CD14-positive monocyte (primary cell): ENCODE results near the gene ST8SIA1. TPM values are rescaled to one million over a fixed set of nuclear protein-coding genes. Genes with fewer than 3 reads are reported as not detected.
A peak's percentile ranks its signal among the peaks of the same experiment; 100 is the strongest.

ENCODE experiments used
- DNase-seq, 3 donors: peaks; one replicate each; pipeline ENCODE4 v3.0.0-alpha.2; 2011 to 2022
- H2AFZ ChIP-seq: 2 replicates; pipeline ENCODE4 v1.6.0; 2012; ENCODE audit warnings: mild to moderate bottlenecking, low read depth, low read length, inconsistent platforms; ENCODE audit not compliant: insufficient read depth, poor library complexity, severe bottlenecking
- H3K27ac ChIP-seq, 2 donors: 1 replicate in 1 of 2; 2 replicates in 1 of 2; pipeline ENCODE4 v1.5.1; 2012 to 2013; ENCODE audit warnings: low read length in 2 of 2, control low read depth in 1 of 2, inconsistent platforms in 1 of 2, low read depth in 1 of 2, mild to moderate bottlenecking in 1 of 2
- H3K27me3 ChIP-seq, 2 donors: one replicate each; pipeline versions ENCODE4 v1.6.0 to v1.6.1; 2011 to 2013; ENCODE audit warnings: low read length in 2 of 2; ENCODE audit not compliant: control insufficient read depth in 2 of 2, insufficient read depth in 2 of 2
- H3K36me3 ChIP-seq, 2 donors: replicated peaks in 1 of 2; 1 replicate in 1 of 2; 2 replicates in 1 of 2; pipeline versions ENCODE4 v1.5.1 to v1.6.1; 2012 to 2013; ENCODE audit warnings: low read length in 2 of 2, control low read depth in 1 of 2, inconsistent platforms in 1 of 2, mild to moderate bottlenecking in 1 of 2; ENCODE audit not compliant: insufficient read depth in 2 of 2, control insufficient read depth in 1 of 2
- H3K4me1 ChIP-seq, 2 donors: 1 replicate in 1 of 2; 2 replicates in 1 of 2; pipeline versions ENCODE4 v1.5.1 to v1.6.1; 2012 to 2013; ENCODE audit warnings: low read length in 2 of 2, control low read depth in 1 of 2, inconsistent platforms in 1 of 2, mild to moderate bottlenecking in 1 of 2, moderate library complexity in 1 of 2; ENCODE audit not compliant: insufficient read depth in 2 of 2, control insufficient read depth in 1 of 2
- H3K4me2 ChIP-seq: replicated peaks from 2 replicates; pipeline ENCODE3; 2012; ENCODE audit warnings: low read length, moderate library complexity, mild to moderate bottlenecking; ENCODE audit not compliant: poor library complexity, severe bottlenecking; ENCODE audit errors: extremely low read depth
- H3K4me3 ChIP-seq, 3 experiments: fragments of 200-600 bp in 1 of 3; sonication (generic) in 1 of 3; replicated peaks in 1 of 3; 1 replicate in 2 of 3; 2 replicates in 1 of 3; pipeline ENCODE4 v1.5.1; 2011 to 2013; ENCODE audit warnings: low read length in 3 of 3, mild to moderate bottlenecking in 3 of 3, control low read depth in 2 of 3, low read depth in 2 of 3, inconsistent platforms in 1 of 3, moderate library complexity in 1 of 3
- H3K79me2 ChIP-seq: 2 replicates; pipeline ENCODE4 v1.6.0; 2012; ENCODE audit warnings: mild to moderate bottlenecking, control low read depth, inconsistent platforms, low read length, moderate library complexity; ENCODE audit not compliant: insufficient read depth
- H3K9ac ChIP-seq: 2 replicates; pipeline ENCODE4 v1.6.0; 2017; ENCODE audit warnings: low read length, mild to moderate bottlenecking; ENCODE audit not compliant: insufficient read depth, poor library complexity, severe bottlenecking
- H3K9me3 ChIP-seq, 2 donors: replicated peaks in 1 of 2; 1 replicate in 1 of 2; 2 replicates in 1 of 2; pipeline versions ENCODE4 v1.5.1 to v1.6.1; 2012 to 2013; ENCODE audit warnings: low read length in 2 of 2, control low read depth in 1 of 2; ENCODE audit not compliant: control insufficient read depth in 1 of 2, insufficient read depth in 1 of 2
- H4K20me1 ChIP-seq: 2 replicates; pipeline ENCODE4 v1.6.0; 2012; ENCODE audit warnings: mild to moderate bottlenecking, low read length, control low read depth, moderate library complexity; ENCODE audit not compliant: insufficient read depth
- H3K27ac Mint-ChIP-seq, 7 donors: one replicate each; pipeline ENCODE4 v1.8.0; 2020; ENCODE audit warnings: mild to moderate bottlenecking in 7 of 7, mixed read lengths in 7 of 7, moderate library complexity in 6 of 7, inconsistent platforms in 2 of 7
- H3K27me3 Mint-ChIP-seq, 3 donors: one replicate each; pipeline ENCODE4 v1.8.0; 2021 to 2022; ENCODE audit warnings: low read depth in 3 of 3, mild to moderate bottlenecking in 3 of 3, mixed read lengths in 3 of 3, moderate library complexity in 3 of 3, inconsistent platforms in 1 of 3
- H3K36me3 Mint-ChIP-seq, 2 donors: one replicate each; pipeline ENCODE4 v1.8.0; 2020; ENCODE audit warnings: mixed read lengths in 2 of 2, inconsistent platforms in 1 of 2, mild to moderate bottlenecking in 1 of 2
- H3K4me1 Mint-ChIP-seq: one replicate; pipeline ENCODE4 v1.8.0; 2020; ENCODE audit warnings: mild to moderate bottlenecking, mixed read lengths
- H3K4me3 Mint-ChIP-seq, 2 donors: one replicate each; pipeline ENCODE4 v1.8.0; 2020; ENCODE audit warnings: mild to moderate bottlenecking in 2 of 2, mixed read lengths in 2 of 2, moderate library complexity in 1 of 2
- H3K9me3 Mint-ChIP-seq, 7 donors: one replicate each; pipeline ENCODE4 v1.8.0; 2020 to 2022; ENCODE audit warnings: mixed read lengths in 7 of 7, mild to moderate bottlenecking in 6 of 7, moderate library complexity in 6 of 7, inconsistent platforms in 2 of 7
- CTCF ChIP-seq: fragments of 200-600 bp; IDR thresholded peaks from one replicate; pipeline ENCODE4 v1.8.0; 2022; ENCODE audit warnings: antibody characterized with exemption, mild to moderate bottlenecking
- WGBS: methylation state at CpG from one replicate; pipeline ENCODE4 v1.1.5; 2013; ENCODE audit warnings: missing lambda C conversion rate; ENCODE audit not compliant: insufficient coverage; 5-methylcytosine and 5-hydroxymethylcytosine counted together
- intact Hi-C, 2 donors: fragments of 100-400 bp; cut with micrococcal nuclease; formaldehyde crosslinking; loops; one replicate each; pipeline versions ENCODE4 v1.15.0 to v1.15.1; 2023
- polyA plus RNA-seq, 3 donors: library from polyadenylated mRNA; depleted of rRNA in 1 of 3; unstranded in 2 of 3; stranded (reverse) in 1 of 3; fragments of 300-500 nt in 2 of 3; fragments of >200 nt in 1 of 3; fragmentation: Illumina TruSeq in 2 of 3; gene quantifications; 1 replicate in 2 of 3; 2 replicates in 1 of 3; pipeline ENCODE4 v1.2.3, GENCODE V29; 2012 to 2021

Gene ST8SIA1
- polyA plus RNA-seq, 3 donors: not detected

GRCh38 chr12:22282283-22282682, 52.2 kb downstream of the ST8SIA1 start:
- intact Hi-C loops: no loop called here
- no peak for DNase-seq
- H4K20me1 ChIP-seq: no peaks in the 10 kb centered on the region
- H3K4me1 Mint-ChIP-seq: no peaks in the 10 kb centered on the region
- H3K36me3 ChIP-seq: no peaks in the 10 kb centered on the region
- no peak overlapping the region for H3K4me3 Mint-ChIP-seq
- H3K27me3 Mint-ChIP-seq: peaks cover 2 to 8% (median 7%) of the 10 kb centered on the region in 3 donors
- H3K27ac Mint-ChIP-seq: no peak overlapping the region
- H3K36me3 Mint-ChIP-seq: no peaks in the 10 kb centered on the region
- no peak overlapping the region for H3K9ac ChIP-seq
- peaks cover 0 to 13% (median 1%) of the 10 kb centered on the region in 7 donors for H3K9me3 Mint-ChIP-seq
- H3K27ac ChIP-seq: no peak overlapping the region
- no peak overlapping the region for H2AFZ ChIP-seq
- WGBS: 98% methylated on average over 4 of the region's 6 CpGs
- TF ChIP-seq CTCF: no peak
- H3K27me3 ChIP-seq: peaks cover 0 to 9% of the 10 kb centered on the region in 2 donors
- no peak overlapping the region for H3K4me3 ChIP-seq
- H3K9me3 ChIP-seq: no peaks in the 10 kb centered on the region
- no peaks in the 10 kb centered on the region for H3K79me2 ChIP-seq
- H3K4me1 ChIP-seq: no peaks in the 10 kb centered on the region
- no peak overlapping the region for H3K4me2 ChIP-seq

DNA sequence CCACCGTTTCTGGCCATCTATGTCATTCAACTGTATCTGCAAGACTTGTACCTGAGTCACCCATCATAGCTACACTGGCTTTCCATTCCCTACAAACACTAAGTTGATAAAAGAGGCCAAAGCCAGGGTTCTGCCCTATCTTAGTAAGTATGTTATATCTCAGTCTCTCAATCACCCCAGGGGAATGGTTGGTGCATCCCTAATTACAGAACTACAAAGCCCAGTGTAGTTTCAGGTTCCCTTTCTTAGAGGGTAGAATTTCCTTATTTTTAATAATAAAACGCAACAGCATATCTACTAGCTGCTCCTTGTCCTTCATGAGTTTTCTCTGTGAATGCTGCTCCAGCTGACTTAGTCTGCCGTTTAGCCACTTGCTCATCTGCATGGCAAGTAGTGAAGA, 57.6 kb downstream of the ST8SIA1 start:
- no peaks in the 10 kb centered on the region for H3K9me3 ChIP-seq
- peaks cover 11 to 23% (median 12%) of the 10 kb centered on the region in 3 donors for H3K27me3 Mint-ChIP-seq
- DNase-seq: peak in 2 of 3 donors; percentile 7 to 14
- no peak overlapping the region for H3K4me3 ChIP-seq
- no peak overlapping the region for H3K27ac ChIP-seq
- no CpG with 5 or more reads among the region's 3 CpGs for WGBS
- no peak for TF ChIP-seq CTCF
- H3K27ac Mint-ChIP-seq: no peak overlapping the region
- no peak overlapping the region for H3K4me3 Mint-ChIP-seq
- no peaks in the 10 kb centered on the region for H4K20me1 ChIP-seq
- intact Hi-C loops: no loop called here
- no peak overlapping the region for H3K4me2 ChIP-seq
- H3K36me3 Mint-ChIP-seq: no peaks in the 10 kb centered on the region
- peaks cover 5 to 7% of the 10 kb centered on the region in 2 donors for H3K27me3 ChIP-seq
- H3K9ac ChIP-seq: no peak overlapping the region
- peaks cover 0 to 5% of the 10 kb centered on the region in 2 donors for H3K4me1 ChIP-seq
- no peak overlapping the region for H2AFZ ChIP-seq
- no peaks in the 10 kb centered on the region for H3K79me2 ChIP-seq
- H3K9me3 Mint-ChIP-seq: peaks cover 0 to 10% (median 1%) of the 10 kb centered on the region in 7 donors
- no peaks in the 10 kb centered on the region for H3K36me3 ChIP-seq
- H3K4me1 Mint-ChIP-seq: peaks cover 5% of the 10 kb centered on the region
